KMS-11 (cell line): ENCODE measurements around the gene ZNF19.

ENCODE experiments used
- H2AFZ ChIP-seq: fragments of 200-600 bp; sonication (generic); 2 replicates; pipeline ENCODE4 v1.6.1; 2016; ENCODE audit warnings: antibody characterized with exemption, mixed run types, low read depth
- H3K27ac ChIP-seq: fragments of 200-600 bp; sonication (generic); 2 replicates; pipeline ENCODE4 v1.6.1; 2016; ENCODE audit warnings: mild to moderate bottlenecking, mixed run types
- H3K27me3 ChIP-seq: fragments of 200-600 bp; sonication (generic); 2 replicates; pipeline ENCODE4 v1.6.1; 2017; ENCODE audit warnings: mild to moderate bottlenecking, low read depth, mixed run types, moderate library complexity; ENCODE audit not compliant: insufficient read depth
- H3K36me3 ChIP-seq: fragments of 200-600 bp; sonication (generic); 2 replicates; pipeline ENCODE4 v1.6.1; 2017; ENCODE audit warnings: mild to moderate bottlenecking, mixed run types; ENCODE audit not compliant: insufficient read depth
- H3K4me1 ChIP-seq: fragments of 200-600 bp; sonication (generic); 2 replicates; pipeline ENCODE4 v1.6.1; 2016; ENCODE audit warnings: mild to moderate bottlenecking, low read depth, mixed run types; ENCODE audit not compliant: poor library complexity, severe bottlenecking
- H3K4me2 ChIP-seq: fragments of 200-600 bp; sonication (generic); 2 replicates; pipeline ENCODE4 v1.7.0; 2016; ENCODE audit warnings: mild to moderate bottlenecking, mixed run types
- H3K4me3 ChIP-seq: fragments of 200-600 bp; sonication (generic); IDR thresholded peaks from 2 replicates; pipeline ENCODE4 v1.6.1; 2017; ENCODE audit warnings: low read depth, low read length, mixed read lengths; ENCODE audit not compliant: insufficient read depth
- H3K79me2 ChIP-seq: fragments of 200-600 bp; sonication (generic); 2 replicates; pipeline ENCODE4 v1.6.1; 2016; ENCODE audit warnings: low read depth, mixed run types; ENCODE audit not compliant: insufficient read depth
- H3K9ac ChIP-seq: fragments of 200-600 bp; sonication (generic); 2 replicates; pipeline ENCODE4 v1.6.1; 2016; ENCODE audit warnings: mild to moderate bottlenecking, mixed run types
- H4K20me1 ChIP-seq: fragments of 200-600 bp; sonication (generic); 2 replicates; pipeline ENCODE4 v1.6.1; 2016; ENCODE audit warnings: mild to moderate bottlenecking, mixed run types; ENCODE audit not compliant: insufficient read depth
- CTCF ChIP-seq: fragments of 200-600 bp; sonication (generic); conservative IDR thresholded peaks from 2 replicates; pipeline ENCODE4 v1.6.1; 2017; ENCODE audit warnings: low read depth, mild to moderate bottlenecking, antibody characterized with exemption, low read length, moderate library complexity, mixed read lengths

ZNF19 gene

GRCh38 chr16:71442051-71442440 is 47.1 kb downstream of the ZNF19 start, which contains the start of gene TLE7:
Gene TLE7, minus strand, starts transcription at chr16:71442054. Its CDS starts 8,730 bp downstream, at chr16:71433324.
- Histone ChIP-seq H3K4me2 (no peak within 1 kb of the TSS), H3K79me2 (no peaks in the 10 kb centered on the region), H2AFZ (no peak within 1 kb of the TSS), H3K36me3 (no peaks in the 10 kb centered on the region), H3K27ac (no peak within 1 kb of the TSS), H3K4me3 (no peak within 1 kb of the TSS), H3K4me1 (no peaks in the 10 kb centered on the region), H3K9ac (no peak within 1 kb of the TSS), H3K27me3 (no peaks in the 10 kb centered on the region), H4K20me1 (no peaks in the 10 kb centered on the region)
- TF ChIP-seq CTCF, result no peak

- no peak overlapping the region for H3K27ac ChIP-seq
- H3K4me2 ChIP-seq, result no peak overlapping the region
- H3K9ac ChIP-seq, result no peak overlapping the region
- no peak overlapping the region for H3K4me3 ChIP-seq
- no peaks in the 10 kb centered on the region for H4K20me1 ChIP-seq
- H3K27me3 ChIP-seq, result no peaks in the 10 kb centered on the region
- no peak overlapping the region for H2AFZ ChIP-seq
- TF ChIP-seq CTCF, result no peak
- H3K79me2 ChIP-seq, result no peaks in the 10 kb centered on the region
- H3K36me3 ChIP-seq, result no peaks in the 10 kb centered on the region
- no peaks in the 10 kb centered on the region for H3K4me1 ChIP-seq
Observed at GRCh38 chr16:71441348-71442050, 47.6 kb downstream of the ZNF19 start.

GRCh38 chr16:71440669-71441347 is 48.3 kb downstream of the ZNF19 start:
- TF ChIP-seq CTCF, result no peak
- Histone ChIP-seq H3K27ac (no peak overlapping the region), H2AFZ (no peak overlapping the region), H3K9ac (no peak overlapping the region), H3K4me3 (no peak overlapping the region), H3K36me3 (no peaks in the 10 kb centered on the region), H3K4me1 (no peaks in the 10 kb centered on the region), H3K27me3 (no peaks in the 10 kb centered on the region), H4K20me1 (no peaks in the 10 kb centered on the region), H3K4me2 (no peak overlapping the region), H3K79me2 (no peaks in the 10 kb centered on the region)

- no peak for TF ChIP-seq CTCF
- H3K4me3 ChIP-seq, result no peak overlapping the region
- H3K4me1 ChIP-seq, result no peaks in the 10 kb centered on the region
- H3K27me3 ChIP-seq, result no peaks in the 10 kb centered on the region
- H4K20me1 ChIP-seq, result no peaks in the 10 kb centered on the region
- H2AFZ ChIP-seq, result no peak overlapping the region
- H3K79me2 ChIP-seq, result no peaks in the 10 kb centered on the region
- H3K27ac ChIP-seq, result no peak overlapping the region
- H3K4me2 ChIP-seq, result no peak overlapping the region
- H3K9ac ChIP-seq, result no peak overlapping the region
- no peaks in the 10 kb centered on the region for H3K36me3 ChIP-seq
Observed at GRCh38 chr16:71439523-71439922, 49.6 kb downstream of the ZNF19 start.
